ENCODE data around the gene HEMGN. TPM values are rescaled to one million over a fixed set of nuclear protein-coding genes. Genes with fewer than 3 reads are reported as not detected.

The HEMGN gene
- total RNA-seq, 2 experiments from 2014 or later, result 1.2 to 1.4 TPM

- intact Hi-C loops (cut with micrococcal nuclease), result no loop called here
- H3K36me3 Mint-ChIP-seq (ENCODE audit: low read depth), result no peaks in the 10 kb centered on the region
- no peaks in the 10 kb centered on the region for H3K9me3 Mint-ChIP-seq
- no peak overlapping the region for H3K27ac Mint-ChIP-seq
- ChIA-PET POLR2A (interaction anchor here (0.8 to 7.6 kb wide), 3 partner anchors 15 to 60 kb away, joined by 3 to 40 read pairs (median 16); partner anchors contain the start of genes ANP32B and TRMO), CTCF (interaction anchor here (4.1 to 4.9 kb wide), 2 partner anchors 14 to 18 kb away, joined by 23 to 35 read pairs; partner anchors contain the start of gene TRMO)
- DNase-seq (no peak), ATAC-seq (no peak)
- H3K27me3 Mint-ChIP-seq, result no peaks in the 10 kb centered on the region
- peaks cover 34% of the 10 kb centered on the region for H3K4me1 Mint-ChIP-seq (ENCODE audit: low read depth)
- H3K4me3 Mint-ChIP-seq, result no peak overlapping the region
- TF ChIP-seq CTCF (IDR thresholded peaks at IDR 0.05), result no peak
Measured at GRCh38 chr9:97936998-97937397, 974 bp downstream of the HEMGN start.

GRCh38 chr9:97935276-97935675, 2.7 kb downstream of the HEMGN start:
- DNase-seq, result no peak
- H3K4me3 Mint-ChIP-seq, result no peak overlapping the region
- H3K27me3 Mint-ChIP-seq, result no peaks in the 10 kb centered on the region
- no peaks in the 10 kb centered on the region for H3K36me3 Mint-ChIP-seq (ENCODE audit: low read depth)
- H3K9me3 Mint-ChIP-seq, result no peaks in the 10 kb centered on the region
- intact Hi-C loops (cut with micrococcal nuclease), result no loop called here
- H3K27ac Mint-ChIP-seq, result no peak overlapping the region
- ChIA-PET CTCF (interaction anchor here (1.1 to 4.9 kb wide), 6 partner anchors 12 to 100 kb away, joined by 3 to 35 read pairs (median 5); partner anchors contain the start of gene TRMO), POLR2A (interaction anchor here (1.9 to 3.9 kb wide), 2 partner anchors 11 to 13 kb away, joined by 5 to 16 read pairs; partner anchors contain the start of gene TRMO)
- ATAC-seq, result no peak
- no peak for TF ChIP-seq CTCF (IDR thresholded peaks at IDR 0.05)
- peaks cover 48% of the 10 kb centered on the region for H3K4me1 Mint-ChIP-seq (ENCODE audit: low read depth)

GRCh38 chr9:97934321-97935115, 3.5 kb downstream of the HEMGN start:
- Mint-ChIP-seq H3K9me3 (no peaks in the 10 kb centered on the region), H3K36me3 (ENCODE audit: low read depth) (no peaks in the 10 kb centered on the region), H3K4me3 (no peak overlapping the region), H3K27ac (no peak overlapping the region), H3K27me3 (no peaks in the 10 kb centered on the region), H3K4me1 (ENCODE audit: low read depth) (peaks cover 54% of the 10 kb centered on the region)
- ChIA-PET CTCF (interaction anchor here (1.0 to 4.9 kb wide), 8 partner anchors 11 to 103 kb away, joined by 3 to 35 read pairs (median 4); partner anchors contain the start of gene TRMO), POLR2A (interaction anchor here (0.8 to 3.9 kb wide), 3 partner anchors 10 to 49 kb away, joined by 3 to 16 read pairs (median 5); partner anchors contain the start of gene TRMO)
- DNase-seq (no peak), ATAC-seq (no peak)
- intact Hi-C loops (cut with micrococcal nuclease), result no loop called here
- TF ChIP-seq CTCF (IDR thresholded peaks at IDR 0.05), result no peak

GRCh38 chr9:97933297-97933998, 4.5 kb downstream of the HEMGN start:
- Mint-ChIP-seq H3K27ac (no peak overlapping the region), H3K36me3 (ENCODE audit: low read depth) (no peaks in the 10 kb centered on the region), H3K4me3 (no peak overlapping the region), H3K9me3 (no peaks in the 10 kb centered on the region), H3K27me3 (no peaks in the 10 kb centered on the region), H3K4me1 (ENCODE audit: low read depth) (peaks cover 55% of the 10 kb centered on the region)
- intact Hi-C loops (cut with micrococcal nuclease), result no loop called here
- ChIA-PET CTCF (interaction anchor here (1.0 to 4.1 kb wide), 4 partner anchors 10 to 104 kb away, joined by 3 to 35 read pairs (median 3); partner anchors contain the start of gene TRMO), POLR2A (interaction anchor here (0.8 to 3.9 kb wide), 2 partner anchors 11 to 51 kb away, joined by 3 to 16 read pairs; partner anchors contain the start of gene TRMO)
- TF ChIP-seq CTCF (IDR thresholded peaks at IDR 0.05), result no peak
- ATAC-seq, result no peak
- DNase-seq, result no peak
